ENCODE results near the gene ZSCAN21. TPM values are rescaled to one million over a fixed set of nuclear protein-coding genes. Genes with fewer than 3 reads are reported as not detected.

Gene ZSCAN21
- total RNA-seq, 2 donors from 2014 or later: 22.7 to 25.1 TPM

- H3K36me3 ChIP-seq (ENCODE audit: control insufficient read depth, insufficient read depth, low read length): peaks cover 56% of the 10 kb centered on the region
- no peaks in the 10 kb centered on the region for H3K4me1 ChIP-seq (ENCODE audit: control insufficient read depth, insufficient read depth, low read length)
- no peak overlapping the region for H3K4me3 ChIP-seq (ENCODE audit: low read length)
- Mint-ChIP-seq H3K4me1 (no peaks in the 10 kb centered on the region), H3K27ac (no peak overlapping the region), H3K9me3 (no peaks in the 10 kb centered on the region), H3K4me3 (no peak overlapping the region), H3K36me3 (ENCODE audit: low read depth) (peaks cover 77% of the 10 kb centered on the region), H3K27me3 (ENCODE audit: insufficient read depth) (no peaks in the 10 kb centered on the region)
- no peak for TF ChIP-seq CTCF (conservative IDR thresholded peaks at IDR 0.05)
- DNase-seq: no peak
- no peaks in the 10 kb centered on the region for H3K27me3 ChIP-seq (ENCODE audit: control insufficient read depth, insufficient read depth, low read length, poor library complexity, severe bottlenecking)
- no peaks in the 10 kb centered on the region for H3K9me3 ChIP-seq (ENCODE audit: control insufficient read depth, low read length)
- no peak overlapping the region for H3K9ac ChIP-seq (ENCODE audit: extremely low read depth, low read length, poor library complexity, severe bottlenecking)
- WGBS, 2 experiments (ENCODE audit: insufficient coverage in 1 of 2, insufficient read length in 1 of 2): 90 to 95% methylated on average over 9 to 25 of the region's 25 CpGs
- H3K27ac ChIP-seq (ENCODE audit: low read depth, low read length): no peak overlapping the region
These were observed 57.7 kb downstream of the ZSCAN21 start for GRCh38 chr7:100107125-100107737.

- Histone ChIP-seq H3K4me1 (ENCODE audit: control insufficient read depth, insufficient read depth, low read length) (no peaks in the 10 kb centered on the region), H3K36me3 (ENCODE audit: control insufficient read depth, insufficient read depth, low read length) (peaks cover 56% of the 10 kb centered on the region), H3K27ac (ENCODE audit: low read depth, low read length) (no peak overlapping the region), H3K27me3 (ENCODE audit: control insufficient read depth, insufficient read depth, low read length, poor library complexity, severe bottlenecking) (no peaks in the 10 kb centered on the region), H3K4me3 (ENCODE audit: low read length) (no peak overlapping the region), H3K9me3 (ENCODE audit: control insufficient read depth, low read length) (no peaks in the 10 kb centered on the region), H3K9ac (ENCODE audit: extremely low read depth, low read length, poor library complexity, severe bottlenecking) (no peak overlapping the region)
- WGBS, 2 experiments (ENCODE audit: insufficient coverage in 1 of 2, insufficient read length in 1 of 2): 98 to 100% methylated on average over 4 to 11 of the region's 11 CpGs
- Mint-ChIP-seq H3K27me3 (ENCODE audit: insufficient read depth) (no peaks in the 10 kb centered on the region), H3K9me3 (no peaks in the 10 kb centered on the region), H3K36me3 (ENCODE audit: low read depth) (peaks cover 82% of the 10 kb centered on the region), H3K4me3 (no peak overlapping the region), H3K4me1 (no peaks in the 10 kb centered on the region), H3K27ac (no peak overlapping the region)
- TF ChIP-seq CTCF (conservative IDR thresholded peaks at IDR 0.05): no peak
- DNase-seq: no peak
These were observed 58.3 kb downstream of the ZSCAN21 start for GRCh38 chr7:100107890-100108289.

GRCh38 chr7:100109521-100110163 lies 60.1 kb downstream of the ZSCAN21 start:
- H3K27me3 Mint-ChIP-seq (ENCODE audit: insufficient read depth): no peaks in the 10 kb centered on the region
- DNase-seq: no peak
- Histone ChIP-seq H3K4me1 (ENCODE audit: control insufficient read depth, insufficient read depth, low read length) (no peaks in the 10 kb centered on the region), H3K27me3 (ENCODE audit: control insufficient read depth, insufficient read depth, low read length, poor library complexity, severe bottlenecking) (no peaks in the 10 kb centered on the region), H3K36me3 (ENCODE audit: control insufficient read depth, insufficient read depth, low read length) (peaks cover 65% of the 10 kb centered on the region), H3K9ac (ENCODE audit: extremely low read depth, low read length, poor library complexity, severe bottlenecking) (no peak overlapping the region), H3K4me3 (ENCODE audit: low read length) (no peak overlapping the region), H3K9me3 (ENCODE audit: control insufficient read depth, low read length) (no peaks in the 10 kb centered on the region), H3K27ac (ENCODE audit: low read depth, low read length) (no peak overlapping the region)
- no peaks in the 10 kb centered on the region for H3K4me1 Mint-ChIP-seq
- peaks cover 80% of the 10 kb centered on the region for H3K36me3 Mint-ChIP-seq (ENCODE audit: low read depth)
- H3K9me3 Mint-ChIP-seq: no peaks in the 10 kb centered on the region
- no peak overlapping the region for H3K4me3 Mint-ChIP-seq
- H3K27ac Mint-ChIP-seq: no peak overlapping the region
- 83 to 87% methylated on average over 7 to 12 of the region's 12 CpGs for WGBS, 2 experiments (ENCODE audit: insufficient coverage in 1 of 2, insufficient read length in 1 of 2)
- peak; percentile 54 for TF ChIP-seq CTCF (conservative IDR thresholded peaks at IDR 0.05)
